Measurements from ENCODE around the gene BCAP31.

- TF ChIP-seq POLR2A (IDR thresholded peaks at IDR 0.05) (no peak), POLR2AphosphoS5 (IDR thresholded peaks at IDR 0.05) (no peak), CTCF (IDR thresholded peaks at IDR 0.05) (no peak), EP300 (IDR thresholded peaks at IDR 0.05) (no peak)
Observed at GRCh38 chrX:153673428-153674218, 50.6 kb downstream of the BCAP31 start, which contains the start of gene PNCK.

All from sigmoid colon (tissue), 4 donors.